HG03095 (cell line): ENCODE results near the gene HIC1.
A peak's percentile ranks its signal among the peaks of the same experiment; 100 is the strongest.

Experiments
- ATAC-seq: cut with Tn5 transposase; IDR thresholded peaks from one replicate; pipeline ENCODE4 v1.9.1; 2021; ENCODE audit warnings: moderate library complexity; ENCODE audit not compliant: unreplicated experiment

HIC1 gene

GRCh38 chr17:2044263-2044894, 10.5 kb upstream of the HIC1 start:
- ATAC-seq, result no peak

- no peak for ATAC-seq
Observed at GRCh38 chr17:2047590-2047989, 7.3 kb upstream of the HIC1 start.

GRCh38 chr17:2048805-2049204, 6.1 kb upstream of the HIC1 start:
- ATAC-seq, result no peak

- peak; percentile 37 for ATAC-seq
Observed at GRCh38 chr17:2049333-2050299, 5.3 kb upstream of the HIC1 start.

- no peak for ATAC-seq
Observed at GRCh38 chr17:2050300-2051060, 4.4 kb upstream of the HIC1 start.

GRCh38 chr17:2051061-2051932, 3.6 kb upstream of the HIC1 start:
- no peak for ATAC-seq

GRCh38 chr17:2051933-2052559, 2.9 kb upstream of the HIC1 start:
- no peak for ATAC-seq

GRCh38 chr17:2053380-2054261, 1.3 kb upstream of the HIC1 start:
- ATAC-seq, result no peak

GRCh38 chr17:2054262-2054511, 716 bp upstream of the HIC1 start:
- no peak for ATAC-seq

GRCh38 chr17:2055292-2056205, 646 bp downstream of the HIC1 start:
- ATAC-seq, result no peak

- no peak for ATAC-seq
Observed at GRCh38 chr17:2056206-2057174, 1.6 kb downstream of the HIC1 start.

- no peak for ATAC-seq
Observed at GRCh38 chr17:2057175-2057759, 2.4 kb downstream of the HIC1 start.

GRCh38 chr17:2057760-2058585, 3.1 kb downstream of the HIC1 start:
- ATAC-seq, result no peak

- no peak for ATAC-seq
Observed at GRCh38 chr17:2058586-2059546, 4.0 kb downstream of the HIC1 start.
